ENCODE results near the gene FBF1. TPM values are rescaled to one million over a fixed set of nuclear protein-coding genes. Genes with fewer than 3 reads are reported as not detected.
A peak's percentile ranks its signal among the peaks of the same experiment; 100 is the strongest.

FBF1 gene
- total RNA-seq, 1 donor from 2014 or later: 19.5 TPM

- DNase-seq (ENCODE audit: low spot score): no peak
These were observed 26.1 kb downstream of the FBF1 start for GRCh38 chr17:75914643-75915267.

DNA sequence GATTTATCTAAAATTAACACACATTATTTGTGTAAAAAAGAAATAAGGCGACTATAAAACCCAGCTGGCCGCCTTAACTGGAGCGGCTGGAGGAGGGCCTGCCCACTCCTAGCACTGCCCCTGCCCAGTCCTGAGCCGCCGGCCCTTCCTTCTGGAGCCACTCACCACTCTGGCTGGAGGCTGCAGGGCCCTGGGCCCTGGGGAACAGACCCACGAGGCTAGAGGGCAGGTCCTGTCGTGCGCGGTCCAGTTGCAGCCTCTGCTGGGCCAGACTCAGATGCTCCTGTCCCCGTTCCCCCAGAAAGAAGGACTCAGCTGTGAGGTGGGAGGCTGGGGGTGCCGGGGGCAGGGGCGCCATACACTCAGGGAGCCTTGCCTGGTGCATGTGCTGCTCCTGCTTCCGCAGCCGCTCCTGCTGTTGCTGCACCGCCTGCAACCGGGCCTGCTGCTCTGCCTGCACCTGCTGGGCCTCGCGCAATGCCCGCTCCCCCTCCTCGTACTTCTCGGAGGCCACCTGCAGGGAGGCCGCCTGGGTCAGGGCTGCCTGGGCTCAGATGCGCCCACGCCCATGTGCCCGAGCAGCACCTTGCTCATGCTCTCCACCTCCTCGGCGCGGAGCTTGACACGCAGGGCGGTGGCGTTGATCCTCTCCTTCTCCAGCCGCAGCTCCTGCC is 27.2 kb downstream of the FBF1 start:
- no peak for DNase-seq (ENCODE audit: low spot score)

DNA sequence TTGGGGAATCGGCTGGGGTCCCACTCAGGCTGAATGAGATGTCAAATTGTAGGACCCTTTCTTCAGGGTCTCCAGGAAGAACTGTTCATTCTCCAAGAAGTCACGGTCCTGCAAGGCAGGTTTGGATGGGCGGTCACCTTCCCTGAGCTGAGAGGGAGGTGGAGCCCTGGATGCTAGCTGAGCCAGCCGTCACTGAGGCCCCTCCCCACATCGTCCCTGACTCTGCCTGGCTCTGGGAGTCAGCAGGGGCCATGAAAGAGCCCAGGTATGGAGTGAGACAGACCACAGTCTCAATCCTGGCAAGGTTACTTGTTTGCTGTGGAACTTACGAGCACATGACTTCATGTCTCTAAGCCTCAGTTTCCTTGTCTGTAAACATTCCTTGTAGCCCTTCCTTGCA is 30.1 kb downstream of the FBF1 start:
- DNase-seq (ENCODE audit: low spot score): no peak

DNA sequence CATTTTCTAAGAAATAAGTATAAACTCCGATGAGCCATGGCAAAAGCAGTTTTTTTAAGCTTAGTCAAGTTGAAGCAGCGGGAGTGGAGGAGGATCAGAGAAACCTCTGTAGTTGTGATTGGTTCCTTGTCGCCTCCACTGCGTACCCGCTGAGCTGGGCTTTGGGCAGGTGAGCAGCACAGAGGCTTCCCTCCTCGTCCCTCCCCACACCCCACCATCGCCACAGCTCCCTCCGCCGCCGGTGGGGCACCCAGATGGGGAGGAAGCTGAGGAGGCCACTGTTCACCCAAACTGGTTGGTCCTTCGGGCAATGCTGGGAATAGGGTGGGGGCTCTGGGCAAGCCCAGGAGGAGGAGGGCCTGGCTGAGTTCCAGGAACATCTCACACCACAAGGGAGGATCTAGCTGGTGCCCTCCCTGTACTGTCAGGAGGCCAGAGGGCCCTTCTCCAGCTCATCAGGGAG is 31.0 kb downstream of the FBF1 start:
- no peak for DNase-seq (ENCODE audit: low spot score)

DNA sequence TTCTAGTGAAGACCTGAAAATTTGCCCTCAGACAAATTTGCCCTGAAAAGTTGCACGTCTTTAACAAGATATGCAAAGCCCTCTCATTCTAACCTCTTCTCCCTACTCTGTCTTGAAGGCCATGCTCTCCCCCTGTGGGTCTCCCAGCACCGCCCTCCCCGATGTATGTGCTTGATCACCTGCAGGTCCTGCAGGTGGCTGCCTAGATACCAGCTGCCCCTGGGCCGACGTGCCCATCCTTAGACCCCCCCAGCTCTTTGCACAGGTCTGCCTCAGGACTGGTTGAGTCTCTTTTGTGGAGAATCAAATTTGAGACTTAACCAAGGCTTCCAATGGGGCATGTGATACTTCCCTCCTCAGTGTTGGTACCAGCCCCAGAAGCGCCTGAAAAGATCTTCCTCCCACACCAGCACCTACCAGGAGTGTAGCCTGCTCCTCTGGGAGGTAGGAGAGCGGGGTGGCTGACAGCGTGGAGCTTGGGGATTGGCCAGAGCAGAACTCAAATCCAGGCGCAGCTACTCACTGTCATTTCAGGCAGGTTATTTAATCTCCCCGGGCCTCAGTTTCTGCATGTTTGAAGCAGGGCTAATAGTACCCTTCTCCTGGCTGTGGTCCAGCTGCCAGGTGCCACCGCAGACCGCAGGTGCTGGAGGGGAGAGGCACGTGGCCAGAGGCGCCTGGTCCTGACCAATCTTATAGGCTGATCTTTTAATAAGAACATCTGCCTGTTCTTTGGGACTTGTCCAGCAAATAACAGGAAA is 31.6 kb downstream of the FBF1 start:
- DNase-seq (ENCODE audit: low spot score): no peak

GRCh38 chr17:75908201-75908600 is 32.6 kb downstream of the FBF1 start:
- no peak for DNase-seq (ENCODE audit: low spot score)

GRCh38 chr17:75906143-75906884 is 34.5 kb downstream of the FBF1 start:
- DNase-seq (ENCODE audit: low spot score): no peak

GRCh38 chr17:75904749-75905521 is 35.9 kb downstream of the FBF1 start, which contains the start of gene MRPL38:
MRPL38 (minus strand) TSS chr17:75904884; CDS start chr17:75904875, 9 bp downstream.
- peak; percentile 95 for DNase-seq (ENCODE audit: low spot score)

DNA sequence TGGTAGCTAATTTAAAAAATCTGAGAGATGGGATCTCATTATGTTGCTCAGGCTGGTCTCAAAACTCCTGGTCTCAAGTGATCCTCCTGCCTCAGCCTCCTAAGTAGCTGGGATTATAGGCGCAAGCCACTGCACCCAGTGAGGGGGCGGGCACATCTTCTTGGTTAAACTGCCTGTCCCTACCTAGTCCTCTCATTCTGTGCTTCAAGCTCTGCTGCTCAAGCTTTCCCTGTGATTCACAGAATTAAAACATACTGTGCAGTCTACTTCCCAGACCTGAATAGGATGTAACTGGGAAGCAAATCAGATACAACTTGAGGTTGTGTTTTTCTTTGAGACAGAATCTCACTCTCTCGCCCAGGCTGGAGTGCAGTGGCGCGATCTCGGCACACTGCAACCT is 38.4 kb downstream of the FBF1 start:
- DNase-seq (ENCODE audit: low spot score): no peak

DNA sequence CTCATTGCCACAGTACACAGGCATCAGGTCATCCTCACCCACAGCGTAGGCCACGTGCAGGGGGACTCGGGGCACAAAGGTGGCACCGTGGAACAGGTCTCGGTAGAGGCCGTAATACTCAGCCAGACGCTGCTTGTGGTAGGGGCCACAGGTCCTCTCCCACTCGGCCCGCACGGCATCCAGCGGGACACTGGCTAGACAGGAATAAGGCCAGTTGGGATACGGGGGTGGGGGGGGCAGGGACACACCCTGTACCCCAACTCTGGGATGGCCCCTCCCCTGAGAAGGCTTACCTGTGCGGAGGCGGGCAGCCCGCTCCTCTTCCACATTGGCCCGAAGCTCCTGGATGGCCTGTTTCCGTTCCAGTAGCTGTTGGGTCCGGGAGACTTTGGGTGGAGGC is 39.1 kb downstream of the FBF1 start:
- DNase-seq (ENCODE audit: low spot score): no peak

DNA sequence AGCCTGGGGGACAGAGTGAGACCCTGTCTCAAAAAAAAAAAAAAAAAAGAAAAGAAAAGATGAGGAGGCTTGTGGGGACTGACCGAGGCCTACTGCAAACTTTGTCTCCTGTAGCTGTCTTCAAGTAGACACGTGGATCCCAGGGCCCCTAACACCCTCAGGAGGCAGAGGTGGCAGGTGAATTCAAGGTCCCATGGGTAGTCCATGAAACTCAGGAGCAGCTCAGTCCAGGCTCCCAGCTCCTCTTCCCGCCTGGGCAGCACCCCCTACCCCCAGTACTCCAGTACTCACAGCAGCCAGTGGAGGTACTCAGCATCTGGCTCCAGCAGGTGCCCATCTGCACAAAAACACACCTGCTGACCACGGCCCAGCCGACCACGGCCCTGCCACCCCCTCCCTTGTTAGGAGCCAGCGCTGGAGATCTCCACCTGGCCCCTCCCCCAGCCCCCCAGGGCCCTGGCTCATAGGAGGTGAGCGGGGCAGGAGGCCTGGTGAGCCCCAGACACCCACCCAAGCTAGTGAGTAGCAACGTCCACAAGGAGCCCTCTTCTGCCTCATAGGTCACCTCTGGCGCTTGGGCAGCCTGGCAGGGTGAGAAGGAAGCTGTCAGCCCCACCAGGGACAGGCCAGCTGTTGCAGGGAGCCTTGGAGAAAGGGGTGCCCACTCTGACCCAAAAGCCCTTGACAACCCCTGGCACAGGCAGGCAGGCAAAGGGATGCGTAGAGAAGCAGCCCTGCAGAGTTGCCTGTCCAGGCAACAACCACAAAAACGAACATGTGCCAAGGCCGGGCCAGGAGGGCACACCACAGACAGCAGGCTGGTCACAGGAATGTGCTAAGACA is 39.9 kb downstream of the FBF1 start:
- DNase-seq (ENCODE audit: low spot score): no peak

DNA sequence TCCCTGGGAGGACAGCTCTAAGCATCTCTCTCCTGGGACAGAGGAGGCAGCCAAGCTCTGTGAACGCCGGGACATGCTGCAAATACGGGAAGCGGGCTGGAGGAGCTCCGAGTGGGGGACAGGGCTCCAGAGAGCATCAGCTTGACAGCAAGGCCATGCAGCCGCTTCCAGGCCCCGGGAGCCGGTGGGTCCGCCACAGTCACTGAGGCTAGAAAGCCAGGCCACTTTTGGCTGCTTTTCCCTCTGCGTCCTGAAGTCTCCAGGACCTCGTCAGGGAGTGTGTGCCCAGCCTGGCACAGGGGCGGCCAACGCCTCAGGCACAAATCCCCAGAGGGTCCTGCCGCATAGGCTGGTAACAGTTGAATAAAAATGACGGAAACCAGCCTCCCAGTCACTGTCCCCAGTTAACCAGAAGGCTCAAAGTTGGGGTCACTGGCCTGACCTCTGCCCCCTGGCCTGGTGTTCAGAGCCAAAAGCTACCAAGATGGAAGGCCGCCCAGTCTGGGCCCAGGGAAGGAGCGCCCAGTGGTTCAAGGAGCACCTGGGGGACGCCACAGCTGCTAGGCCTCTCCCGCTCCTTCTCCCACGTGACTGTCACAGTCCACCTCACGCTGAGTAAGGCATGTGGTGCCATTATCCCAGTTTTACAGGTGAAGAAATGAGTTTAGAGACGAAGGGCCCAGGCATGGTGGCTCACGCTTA is 40.9 kb downstream of the FBF1 start:
- no peak for DNase-seq (ENCODE audit: low spot score)

DNA sequence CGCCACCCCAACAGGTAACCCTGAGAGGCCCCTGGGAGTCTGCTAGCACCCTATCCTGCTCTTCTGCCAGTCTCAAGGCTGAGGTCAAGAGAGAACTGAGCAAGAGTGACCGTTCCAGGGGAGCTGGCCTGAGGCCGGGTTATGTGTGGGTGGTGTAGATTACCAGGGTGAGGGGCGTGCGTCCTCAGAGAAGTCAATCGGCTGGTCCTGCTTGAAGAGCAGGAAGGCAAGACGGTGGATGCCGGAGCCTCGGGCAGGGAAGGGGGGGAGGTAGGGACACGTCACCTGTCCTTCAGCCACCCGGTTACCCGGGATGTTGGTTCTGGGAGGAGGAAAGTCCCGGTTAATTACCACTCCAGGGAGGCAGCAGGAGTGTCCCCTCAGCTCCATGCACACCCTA is 41.5 kb downstream of the FBF1 start:
- no peak for DNase-seq (ENCODE audit: low spot score)

- no peak for DNase-seq (ENCODE audit: low spot score)
These were observed 42.1 kb downstream of the FBF1 start for GRCh38 chr17:75898791-75899190.

- no peak for DNase-seq (ENCODE audit: low spot score)
These were observed 42.8 kb downstream of the FBF1 start for GRCh38 chr17:75898065-75898464.

- peak; percentile 65 for DNase-seq (ENCODE audit: low spot score)
These were observed 43.5 kb downstream of the FBF1 start for GRCh38 chr17:75897160-75898019.

GRCh38 chr17:75896415-75897159 is 44.3 kb downstream of the FBF1 start, which contains the start of gene TRIM65:
TRIM65 (minus strand) TSS chr17:75896951; CDS start chr17:75896937, 14 bp downstream.
- peak; percentile 89 for DNase-seq (ENCODE audit: low spot score)

Measured in ureter (tissue), 1 donor.